ENCODE data around the gene C13orf42. TPM values are rescaled to one million over a fixed set of nuclear protein-coding genes. Genes with fewer than 3 reads are reported as not detected.

The C13orf42 gene
- total RNA-seq, 1 donor from 2014 or later = not detected

- no peaks in the 10 kb centered on the region for H3K4me1 ChIP-seq
- no peak overlapping the region for H3K27ac ChIP-seq (replicated peaks)
- H3K27me3 ChIP-seq (ENCODE audit: low read depth) = no peaks in the 10 kb centered on the region
- intact Hi-C loops (cut with micrococcal nuclease) = no loop called here
- H3K4me3 ChIP-seq = no peak overlapping the region
- TF ChIP-seq, protein P1, sequence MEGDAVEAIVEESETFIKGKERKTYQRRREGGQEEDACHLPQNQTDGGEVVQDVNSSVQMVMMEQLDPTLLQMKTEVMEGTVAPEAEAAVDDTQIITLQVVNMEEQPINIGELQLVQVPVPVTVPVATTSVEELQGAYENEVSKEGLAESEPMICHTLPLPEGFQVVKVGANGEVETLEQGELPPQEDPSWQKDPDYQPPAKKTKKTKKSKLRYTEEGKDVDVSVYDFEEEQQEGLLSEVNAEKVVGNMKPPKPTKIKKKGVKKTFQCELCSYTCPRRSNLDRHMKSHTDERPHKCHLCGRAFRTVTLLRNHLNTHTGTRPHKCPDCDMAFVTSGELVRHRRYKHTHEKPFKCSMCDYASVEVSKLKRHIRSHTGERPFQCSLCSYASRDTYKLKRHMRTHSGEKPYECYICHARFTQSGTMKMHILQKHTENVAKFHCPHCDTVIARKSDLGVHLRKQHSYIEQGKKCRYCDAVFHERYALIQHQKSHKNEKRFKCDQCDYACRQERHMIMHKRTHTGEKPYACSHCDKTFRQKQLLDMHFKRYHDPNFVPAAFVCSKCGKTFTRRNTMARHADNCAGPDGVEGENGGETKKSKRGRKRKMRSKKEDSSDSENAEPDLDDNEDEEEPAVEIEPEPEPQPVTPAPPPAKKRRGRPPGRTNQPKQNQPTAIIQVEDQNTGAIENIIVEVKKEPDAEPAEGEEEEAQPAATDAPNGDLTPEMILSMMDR (IDR thresholded peaks at IDR 0.05; ENCODE audit: borderline replicate concordance) = no peak
- no peak for DNase-seq
- no peaks in the 10 kb centered on the region for H3K36me3 ChIP-seq
- no peaks in the 10 kb centered on the region for H3K9me3 ChIP-seq (replicated peaks)
These were observed 76.2 kb downstream of the C13orf42 start for GRCh38 chr13:51034906-51035305.

- Histone ChIP-seq H3K27ac (replicated peaks) (no peak overlapping the region), H3K27me3 (ENCODE audit: low read depth) (no peaks in the 10 kb centered on the region), H3K36me3 (no peaks in the 10 kb centered on the region), H3K9me3 (replicated peaks) (no peaks in the 10 kb centered on the region), H3K4me3 (no peak overlapping the region), H3K4me1 (no peaks in the 10 kb centered on the region)
- intact Hi-C loops (cut with micrococcal nuclease) = no loop called here
- TF ChIP-seq, protein P1 (IDR thresholded peaks at IDR 0.05; ENCODE audit: borderline replicate concordance) = no peak
- DNase-seq = no peak
These were observed 77.5 kb downstream of the C13orf42 start for GRCh38 chr13:51033421-51034185.

DNA sequence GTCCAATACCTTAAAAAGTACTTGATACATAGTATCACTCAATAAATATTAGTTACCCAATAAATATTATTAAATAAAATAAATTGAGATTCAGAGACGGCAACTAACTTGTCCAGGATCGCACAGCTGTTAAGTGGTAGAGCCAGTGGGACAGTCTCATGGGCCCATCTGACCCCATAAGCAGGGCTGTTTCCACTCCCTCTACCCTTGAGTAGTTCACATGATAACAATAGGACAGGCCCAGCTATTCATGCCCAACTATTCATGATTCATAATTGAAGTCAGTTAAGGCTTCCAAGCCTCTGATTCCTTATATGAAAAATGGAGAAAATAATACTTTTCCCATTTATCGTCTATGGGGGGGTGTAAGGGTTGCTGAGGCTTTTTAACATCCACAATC, 78.2 kb downstream of the C13orf42 start:
- no peaks in the 10 kb centered on the region for H3K9me3 ChIP-seq (replicated peaks)
- no peak for DNase-seq
- no peak overlapping the region for H3K4me3 ChIP-seq
- no peaks in the 10 kb centered on the region for H3K4me1 ChIP-seq
- no peak overlapping the region for H3K27ac ChIP-seq (replicated peaks)
- no peaks in the 10 kb centered on the region for H3K27me3 ChIP-seq (ENCODE audit: low read depth)
- intact Hi-C loops (cut with micrococcal nuclease) = no loop called here
- TF ChIP-seq, protein P1 (IDR thresholded peaks at IDR 0.05; ENCODE audit: borderline replicate concordance) = no peak
- no peaks in the 10 kb centered on the region for H3K36me3 ChIP-seq

Other genes starting within 250 kb of the C13orf42 start
- gene RNASEH2B, start 201.5 kb downstream of the C13orf42 start, total RNA-seq = 42.7 TPM
- 5.7 TPM for gene FAM124A, start 111.1 kb upstream of the C13orf42 start, total RNA-seq
- gene SERPINE3, start 228.4 kb upstream of the C13orf42 start, total RNA-seq = not detected